SH-SY5Y (cell line): ENCODE measurements around the gene ITPK1.

ENCODE experiments used
- GATA2 ChIP-seq: IDR thresholded peaks from 2 replicates; pipeline ENCODE4 v1.6.1; 2011; ENCODE audit warnings: mild to moderate bottlenecking, low read depth, low read length
- GATA3 ChIP-seq: IDR thresholded peaks from 2 replicates; pipeline ENCODE4 v1.6.1; 2011; ENCODE audit warnings: low read depth, mild to moderate bottlenecking, low read length, moderate library complexity

The ITPK1 gene

GRCh38 chr14:93050761-93051160 is 65.0 kb downstream of the ITPK1 start:
- TF ChIP-seq GATA3 = no peak
- no peak for TF ChIP-seq GATA2

GRCh38 chr14:93049867-93050331 is 65.8 kb downstream of the ITPK1 start:
- no peak for TF ChIP-seq GATA2
- TF ChIP-seq GATA3 = no peak

- TF ChIP-seq GATA2 = no peak
- TF ChIP-seq GATA3 = no peak
Observed at GRCh38 chr14:93049315-93049714, 66.4 kb downstream of the ITPK1 start.

- TF ChIP-seq GATA3 (no peak), GATA2 (no peak)
Observed at GRCh38 chr14:93048843-93049242, 66.9 kb downstream of the ITPK1 start.

- TF ChIP-seq GATA2 = no peak
- no peak for TF ChIP-seq GATA3
Observed at GRCh38 chr14:93047661-93048060, 68.1 kb downstream of the ITPK1 start.

GRCh38 chr14:93047157-93047556 is 68.6 kb downstream of the ITPK1 start:
- TF ChIP-seq GATA2 = no peak
- no peak for TF ChIP-seq GATA3

GRCh38 chr14:93046705-93047050 is 69.0 kb downstream of the ITPK1 start:
- TF ChIP-seq GATA2 = no peak
- TF ChIP-seq GATA3 = no peak

GRCh38 chr14:93045965-93046704 is 69.6 kb downstream of the ITPK1 start:
- TF ChIP-seq GATA2 (peak; percentile 76), GATA3 (no peak)

- no peak for TF ChIP-seq GATA2
- no peak for TF ChIP-seq GATA3
Observed at GRCh38 chr14:93045211-93045674, 70.5 kb downstream of the ITPK1 start.

GRCh38 chr14:93044556-93044955 is 71.2 kb downstream of the ITPK1 start:
- TF ChIP-seq GATA3 = no peak
- no peak for TF ChIP-seq GATA2

GRCh38 chr14:93044121-93044520 is 71.6 kb downstream of the ITPK1 start:
- TF ChIP-seq GATA2 = no peak
- no peak for TF ChIP-seq GATA3

- no peak for TF ChIP-seq GATA3
- TF ChIP-seq GATA2 = peak; percentile 70
Observed at GRCh38 chr14:93042968-93043940, 72.5 kb downstream of the ITPK1 start.

GRCh38 chr14:93041830-93042229 is 73.9 kb downstream of the ITPK1 start:
- TF ChIP-seq GATA3 = no peak
- TF ChIP-seq GATA2 = no peak

GRCh38 chr14:93040982-93041381 is 74.7 kb downstream of the ITPK1 start:
- TF ChIP-seq GATA2 = no peak
